GM19043 (cell line): Measurements from ENCODE around the gene NKX1-1.
"Not testable (repeated sequence)": the region's sequence is repeated elsewhere in the genome, so short reads cannot be mapped to it uniquely, and the experiment has no call there.

ENCODE experiments used
- ATAC-seq: cut with Tn5 transposase; IDR thresholded peaks from one replicate; pipeline ENCODE4 v1.9.1; 2021; ENCODE audit warnings: low read depth; ENCODE audit not compliant: unreplicated experiment

NKX1-1 gene

GRCh38 chr4:1406394-1406980, at the start of gene NKX1-1:
TSS of gene NKX1-1 (minus strand) at chr4:1406442. CDS start at chr4:1406442, 0 bp downstream.
- ATAC-seq = no peak

GRCh38 chr4:1453731-1454130, 47.5 kb upstream of the NKX1-1 start:
- ATAC-seq = no peak

GRCh38 chr4:1452431-1453051, 46.3 kb upstream of the NKX1-1 start:
- no peak for ATAC-seq

- ATAC-seq = no peak
Observed at GRCh38 chr4:1451752-1452122, 45.5 kb upstream of the NKX1-1 start.

GRCh38 chr4:1451106-1451751, 45.0 kb upstream of the NKX1-1 start:
- ATAC-seq = no peak

- ATAC-seq = no peak
Observed at GRCh38 chr4:1449833-1450741, 43.8 kb upstream of the NKX1-1 start.

GRCh38 chr4:1449475-1449832, 43.2 kb upstream of the NKX1-1 start:
- ATAC-seq = no peak

- ATAC-seq = no peak
Observed at GRCh38 chr4:1448589-1449420, 42.6 kb upstream of the NKX1-1 start.

- ATAC-seq = no peak
Observed at GRCh38 chr4:1447676-1448588, 41.7 kb upstream of the NKX1-1 start.

- ATAC-seq = no peak
Observed at GRCh38 chr4:1446502-1447386, 40.5 kb upstream of the NKX1-1 start.

GRCh38 chr4:1445716-1446445, 39.6 kb upstream of the NKX1-1 start:
- no peak for ATAC-seq

GRCh38 chr4:1443688-1444172, 37.5 kb upstream of the NKX1-1 start:
- not testable (repeated sequence) for ATAC-seq

GRCh38 chr4:1427010-1427409, 20.8 kb upstream of the NKX1-1 start:
- ATAC-seq = no peak

- ATAC-seq = no peak
Observed at GRCh38 chr4:1421657-1422056, 15.4 kb upstream of the NKX1-1 start.

GRCh38 chr4:1419708-1420107, 13.5 kb upstream of the NKX1-1 start:
- ATAC-seq = no peak

GRCh38 chr4:1418494-1419285, 12.4 kb upstream of the NKX1-1 start:
- no peak for ATAC-seq
